Suprapubic skin (tissue), 4 donors: ENCODE results near the gene BOLA3. TPM values are rescaled to one million over a fixed set of nuclear protein-coding genes. Genes with fewer than 3 reads are reported as not detected.

ENCODE experiments used
- DNase-seq, 2 donors: peaks; one replicate each; pipeline ENCODE4 v3.0.0-alpha.2; 2019; ENCODE audit warnings: low spot score in 2 of 2
- H3K27ac ChIP-seq: fragments of 200-600 bp; sonication (generic); one replicate; pipeline ENCODE4 v1.5.1; 2019
- H3K27me3 ChIP-seq: fragments of 200-600 bp; sonication (generic); one replicate; pipeline ENCODE4 v1.5.1; 2019
- H3K36me3 ChIP-seq: fragments of 200-600 bp; sonication (generic); one replicate; pipeline ENCODE4 v1.5.1; 2019
- H3K4me1 ChIP-seq: fragments of 200-600 bp; sonication (generic); one replicate; pipeline ENCODE4 v1.5.1; 2019
- H3K4me3 ChIP-seq: fragments of 200-600 bp; sonication (generic); one replicate; pipeline ENCODE4 v1.5.1; 2019; ENCODE audit warnings: mild to moderate bottlenecking
- H3K9me3 ChIP-seq: fragments of 200-600 bp; sonication (generic); one replicate; pipeline ENCODE4 v1.5.1; 2019
- CTCF ChIP-seq, 2 donors: fragments of 200-600 bp in 1 of 2; fragments of 450-650 bp in 1 of 2; sonication (generic) in 1 of 2; IDR thresholded peaks; one replicate each; pipeline ENCODE4 v1.5.1; 2016 to 2019; ENCODE audit warnings: antibody characterized with exemption in 2 of 2, mild to moderate bottlenecking in 1 of 2, moderate library complexity in 1 of 2
- EP300 ChIP-seq: sonication (generic); formaldehyde crosslinking; IDR thresholded peaks from one replicate; pipeline ENCODE4 v1.6.1; 2017; ENCODE audit warnings: antibody characterized with exemption
- POLR2A ChIP-seq, 2 donors: fragments of 450-650 bp; IDR thresholded peaks; one replicate each; pipeline ENCODE4 v1.6.1; 2017; ENCODE audit warnings: antibody characterized with exemption in 2 of 2, mild to moderate bottlenecking in 2 of 2, moderate library complexity in 2 of 2
- POLR2AphosphoS5 ChIP-seq, 3 donors: sonication (generic); formaldehyde crosslinking; IDR thresholded peaks; one replicate each; pipeline ENCODE4 v1.6.1; 2017; ENCODE audit warnings: antibody characterized with exemption in 3 of 3
- WGBS: methylation state at CpG from one replicate; pipeline ENCODE4 v1.1.5; 2018; 5-methylcytosine and 5-hydroxymethylcytosine counted together
- total RNA-seq, 4 donors: library from RNA; depleted of rRNA; stranded (reverse); fragments of >200 nt; gene quantifications; one replicate each; pipeline ENCODE4 v1.1.0, GENCODE V29; 2016

BOLA3 gene
- total RNA-seq, 4 donors from 2014 or later, result 18.9 to 44.0 (median 28.1) TPM

- Histone ChIP-seq H3K27ac (no peak overlapping the region), H3K4me3 (no peak overlapping the region), H3K9me3 (no peaks in the 10 kb centered on the region), H3K4me1 (no peaks in the 10 kb centered on the region), H3K27me3 (no peaks in the 10 kb centered on the region), H3K36me3 (peaks cover 65% of the 10 kb centered on the region)
- TF ChIP-seq EP300, result no peak
- no peak for TF ChIP-seq POLR2A (IDR thresholded peaks at IDR 0.05)
- no peak for TF ChIP-seq CTCF (IDR thresholded peaks at IDR 0.05)
- TF ChIP-seq POLR2AphosphoS5 (IDR thresholded peaks at IDR 0.05), result no peak
- WGBS, result 97% methylated on average over 6 of the region's 6 CpGs
- DNase-seq, result no peak
Measured at GRCh38 chr2:74086021-74086420, 61.7 kb downstream of the BOLA3 start.

Other genes with a start within 250 kb of the BOLA3 start
- gene DGUOK, start 221.0 kb downstream of the BOLA3 start, total RNA-seq, result 10 to 100 TPM; 26.2 to 74.9 (median 48.1) TPM
- gene TET3, start 163.0 kb downstream of the BOLA3 start, total RNA-seq, result 10 to 100 TPM; 53.6 to 75.3 (median 58.4) TPM
- 10 to 100 TPM; 65.2 to 96.6 (median 79.2) TPM for gene MOB1A, start 31.0 kb upstream of the BOLA3 start, total RNA-seq
- gene MTHFD2, start 50.7 kb upstream of the BOLA3 start, total RNA-seq, result 10 to 100 TPM; 15.5 to 28.1 (median 17.5) TPM
- 10 to 100 TPM in 1 of 4 donors, 1 to 10 TPM in 3; 3.2 to 30.4 (median 4.2) TPM for gene SLC4A5, start 195.5 kb upstream of the BOLA3 start, total RNA-seq
- gene DCTN1, start 232.4 kb upstream of the BOLA3 start, total RNA-seq, result 100 to 1,000 TPM in 3 of 4 donors, 10 to 100 TPM in 1; 83.4 to 122 (median 105) TPM